CD4-positive, alpha-beta T cell (primary cell): ENCODE measurements around the gene TMEM184A. TPM values are rescaled to one million over a fixed set of nuclear protein-coding genes. Genes with fewer than 3 reads are reported as not detected.

Experiments used
- ATAC-seq: fragments of 200-7000 bp; cut with Tn5 transposase; one replicate; pipeline ENCODE4 v1.10.0; 2022; ENCODE audit warnings: mild to moderate bottlenecking; ENCODE audit not compliant: poor library complexity
- CTCF ChIA-PET: fragments of 350-600 bp; sonication (Branson Sonifier 250); formaldehyde crosslinking; loops from one replicate; lab custom pipeline; 2021; ENCODE audit warnings: antibody characterized with exemption, inconsistent platforms; lab: Charles Lee
- POLR2A ChIA-PET: fragments of 350-600 bp; sonication (Branson Sonifier 250); formaldehyde crosslinking; loops from one replicate; lab custom pipeline; 2021; ENCODE audit warnings: antibody characterized with exemption, inconsistent platforms; lab: Charles Lee
- DNase-seq, 14 experiments: peaks; one replicate each; pipeline ENCODE4 v3.0.0-alpha.2; 2013 to 2020; ENCODE audit warnings: mixed read lengths in 2 of 14
- H3K27ac ChIP-seq, 2 donors: one replicate each; pipeline versions ENCODE4 v1.5.1 to v1.7.0; 2013; ENCODE audit warnings: low read length in 2 of 2, low read depth in 1 of 2, mild to moderate bottlenecking in 1 of 2
- H3K27me3 ChIP-seq, 2 experiments: 1 replicate in 1 of 2; 2 replicates in 1 of 2; pipeline versions ENCODE4 v1.6.1 to v1.7.0; 2013; ENCODE audit warnings: low read length in 2 of 2, control low read depth in 1 of 2, mild to moderate bottlenecking in 1 of 2, moderate library complexity in 1 of 2; ENCODE audit not compliant: insufficient read depth in 2 of 2, control insufficient read depth in 1 of 2
- H3K36me3 ChIP-seq: one replicate; pipeline ENCODE4 v1.6.1; 2013; ENCODE audit warnings: low read length, control low read depth; ENCODE audit not compliant: insufficient read depth
- H3K4me1 ChIP-seq: one replicate; pipeline ENCODE4 v1.6.1; 2013; ENCODE audit warnings: low read length, control low read depth; ENCODE audit not compliant: insufficient read depth
- H3K4me3 ChIP-seq: one replicate; pipeline ENCODE4 v1.5.1; 2013; ENCODE audit warnings: mild to moderate bottlenecking, low read length, moderate library complexity
- H3K9me3 ChIP-seq, 2 experiments: 1 replicate in 1 of 2; 2 replicates in 1 of 2; pipeline versions ENCODE4 v1.6.1 to v1.7.0; 2013; ENCODE audit warnings: low read length in 2 of 2, mild to moderate bottlenecking in 2 of 2, control low read depth in 1 of 2, moderate library complexity in 1 of 2; ENCODE audit not compliant: control insufficient read depth in 1 of 2, insufficient read depth in 1 of 2
- H3K27ac Mint-ChIP-seq: one replicate; pipeline ENCODE4 v1.8.0; 2020; ENCODE audit warnings: mixed read lengths
- H3K27me3 Mint-ChIP-seq: one replicate; pipeline ENCODE4 v1.8.0; 2021; ENCODE audit warnings: mixed read lengths
- H3K36me3 Mint-ChIP-seq: one replicate; pipeline ENCODE4 v1.8.0; 2021; ENCODE audit warnings: low read depth, mixed read lengths
- H3K4me1 Mint-ChIP-seq: one replicate; pipeline ENCODE4 v1.8.0; 2021; ENCODE audit warnings: low read depth, mixed read lengths
- H3K4me3 Mint-ChIP-seq: one replicate; pipeline ENCODE4 v1.8.0; 2020; ENCODE audit warnings: mild to moderate bottlenecking, mixed read lengths
- H3K9me3 Mint-ChIP-seq: one replicate; pipeline ENCODE4 v1.8.0; 2020; ENCODE audit warnings: mixed read lengths
- intact Hi-C, 2 experiments: fragments of 100-400 bp; cut with DNase I in 1 of 2; cut with micrococcal nuclease in 1 of 2; formaldehyde crosslinking; loops; one replicate each; pipeline versions ENCODE4 v1.15.1 to v1.9.0; 2023 to 2025; cut with DNase I, micrococcal nuclease
- total RNA-seq, 174 experiments: library from RNA in 2 of 174; stranded (reverse) in 2 of 174; gene quantifications; one replicate each; pipeline ENCODE4 v1.2.3 and lab custom pipeline; 2021 to 2026
- TF ChIP-seq, protein P1 (sequence below): fragments of 200-600 bp; IDR thresholded peaks from one replicate; pipeline ENCODE4 v1.8.0; 2022; ENCODE audit warnings: antibody characterized with exemption, mild to moderate bottlenecking

Gene TMEM184A
- total RNA-seq, 2 experiments from 2014 or later = 0.06 TPM; not detected in 1

DNA sequence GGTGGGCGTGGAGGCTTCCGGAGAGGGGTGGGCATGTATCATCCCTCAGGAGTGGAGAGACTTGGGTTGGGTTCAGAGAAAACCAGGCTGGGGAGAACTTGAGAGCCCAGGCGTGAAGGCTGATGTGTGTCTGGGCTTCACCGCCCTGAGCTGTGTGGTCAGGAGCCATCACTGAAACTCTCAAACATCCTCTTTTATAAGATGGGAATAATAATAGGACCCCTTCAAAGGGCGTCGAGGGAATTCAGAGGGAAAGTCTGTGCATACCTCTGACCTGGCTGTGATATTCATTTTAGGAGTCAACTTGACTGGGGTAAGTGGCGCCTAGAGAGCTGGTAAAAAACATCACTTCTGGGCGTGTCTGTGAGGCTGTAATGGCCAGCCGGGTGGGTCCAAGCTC, 34.9 kb upstream of the TMEM184A start:
- H3K27ac Mint-ChIP-seq = no peak overlapping the region
- no peaks in the 10 kb centered on the region for H3K36me3 ChIP-seq
- peaks cover 41% of the 10 kb centered on the region for H3K27me3 Mint-ChIP-seq
- peaks cover 24% of the 10 kb centered on the region for H3K4me1 ChIP-seq
- ChIA-PET POLR2A (no interaction called here), CTCF (no interaction called here)
- H3K27me3 ChIP-seq = peaks cover 19 to 32% of the 10 kb centered on the region in 2 experiments
- peaks cover 0 to 31% of the 10 kb centered on the region in 2 experiments for H3K9me3 ChIP-seq
- TF ChIP-seq, protein P1, sequence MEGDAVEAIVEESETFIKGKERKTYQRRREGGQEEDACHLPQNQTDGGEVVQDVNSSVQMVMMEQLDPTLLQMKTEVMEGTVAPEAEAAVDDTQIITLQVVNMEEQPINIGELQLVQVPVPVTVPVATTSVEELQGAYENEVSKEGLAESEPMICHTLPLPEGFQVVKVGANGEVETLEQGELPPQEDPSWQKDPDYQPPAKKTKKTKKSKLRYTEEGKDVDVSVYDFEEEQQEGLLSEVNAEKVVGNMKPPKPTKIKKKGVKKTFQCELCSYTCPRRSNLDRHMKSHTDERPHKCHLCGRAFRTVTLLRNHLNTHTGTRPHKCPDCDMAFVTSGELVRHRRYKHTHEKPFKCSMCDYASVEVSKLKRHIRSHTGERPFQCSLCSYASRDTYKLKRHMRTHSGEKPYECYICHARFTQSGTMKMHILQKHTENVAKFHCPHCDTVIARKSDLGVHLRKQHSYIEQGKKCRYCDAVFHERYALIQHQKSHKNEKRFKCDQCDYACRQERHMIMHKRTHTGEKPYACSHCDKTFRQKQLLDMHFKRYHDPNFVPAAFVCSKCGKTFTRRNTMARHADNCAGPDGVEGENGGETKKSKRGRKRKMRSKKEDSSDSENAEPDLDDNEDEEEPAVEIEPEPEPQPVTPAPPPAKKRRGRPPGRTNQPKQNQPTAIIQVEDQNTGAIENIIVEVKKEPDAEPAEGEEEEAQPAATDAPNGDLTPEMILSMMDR = no peak
- intact Hi-C loops = no loop called here
- H3K4me1 Mint-ChIP-seq = peaks cover 19% of the 10 kb centered on the region
- H3K36me3 Mint-ChIP-seq = no peaks in the 10 kb centered on the region
- no peak for ATAC-seq
- no peak overlapping the region for H3K27ac ChIP-seq
- H3K9me3 Mint-ChIP-seq = no peaks in the 10 kb centered on the region
- H3K4me3 Mint-ChIP-seq = no peak overlapping the region
- DNase-seq = no peak
- no peak overlapping the region for H3K4me3 ChIP-seq

DNA sequence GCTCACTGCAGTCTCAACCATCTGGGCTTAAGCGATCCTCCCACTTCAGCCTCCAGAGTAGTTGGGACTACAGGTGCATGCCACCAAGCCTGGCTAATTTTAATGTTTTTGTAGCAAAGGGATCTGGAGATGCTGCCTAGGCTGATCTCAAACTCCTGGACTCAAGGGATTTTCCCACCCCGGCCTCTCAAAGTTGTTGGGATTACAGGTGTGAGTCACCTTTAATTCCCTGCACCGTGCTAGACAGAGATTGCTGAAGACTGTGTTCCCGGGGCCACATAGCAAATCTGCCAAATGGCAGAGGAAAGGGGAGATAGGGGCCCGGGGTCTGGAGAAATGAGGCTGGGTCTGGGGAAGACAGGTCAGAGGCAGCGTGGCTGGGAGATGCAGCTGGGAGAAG, 34.5 kb upstream of the TMEM184A start:
- H3K9me3 ChIP-seq = peaks cover 0 to 31% of the 10 kb centered on the region in 2 experiments
- Mint-ChIP-seq H3K4me1 (peaks cover 19% of the 10 kb centered on the region), H3K27me3 (peaks cover 40% of the 10 kb centered on the region), H3K4me3 (no peak overlapping the region), H3K36me3 (no peaks in the 10 kb centered on the region), H3K27ac (no peak overlapping the region), H3K9me3 (no peaks in the 10 kb centered on the region)
- no peaks in the 10 kb centered on the region for H3K36me3 ChIP-seq
- ChIA-PET POLR2A (no interaction called here), CTCF (no interaction called here)
- no peak overlapping the region for H3K27ac ChIP-seq
- intact Hi-C loops = no loop called here
- no peak overlapping the region for H3K4me3 ChIP-seq
- ATAC-seq = no peak
- DNase-seq = no peak
- peaks cover 24% of the 10 kb centered on the region for H3K4me1 ChIP-seq
- TF ChIP-seq, protein P1 = no peak
- peaks cover 19 to 32% of the 10 kb centered on the region in 2 experiments for H3K27me3 ChIP-seq

DNA sequence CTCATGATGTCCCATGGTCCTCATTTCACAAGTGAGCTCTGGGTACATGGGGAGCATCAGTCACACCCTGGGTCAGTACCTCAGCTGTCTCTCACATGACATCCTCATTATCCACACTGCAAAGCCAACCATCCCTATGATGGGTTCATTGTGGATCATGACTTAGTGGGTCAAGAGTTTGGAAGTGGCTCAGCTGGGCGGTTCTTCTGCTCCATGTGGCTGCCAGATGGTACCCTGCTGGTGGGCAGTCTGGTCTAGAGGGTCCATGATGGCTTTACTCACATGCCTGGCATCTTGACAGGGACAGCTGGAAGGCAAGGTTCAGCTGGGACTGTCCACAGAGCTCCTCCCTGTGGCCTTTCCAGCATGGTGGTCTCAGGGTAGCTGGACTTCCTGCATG, 33.0 kb upstream of the TMEM184A start:
- TF ChIP-seq, protein P1 = no peak

More for the DNA sequence above, 33.0 kb upstream of the TMEM184A start:
- intact Hi-C loops = no loop called here
- no peak overlapping the region for H3K4me3 Mint-ChIP-seq
- H3K36me3 Mint-ChIP-seq = no peaks in the 10 kb centered on the region
- POLR2A ChIA-PET = no interaction called here
- peaks cover 32% of the 10 kb centered on the region for H3K27me3 Mint-ChIP-seq
- H3K4me1 Mint-ChIP-seq = peaks cover 19% of the 10 kb centered on the region
- DNase-seq (no peak), ATAC-seq (no peak)
- Histone ChIP-seq H3K27ac (no peak overlapping the region), H3K36me3 (no peaks in the 10 kb centered on the region), H3K27me3 (peaks cover 15 to 30% of the 10 kb centered on the region in 2 experiments), H3K9me3 (peaks cover 0 to 31% of the 10 kb centered on the region in 2 experiments), H3K4me3 (no peak overlapping the region), H3K4me1 (peaks cover 24% of the 10 kb centered on the region)
- no peaks in the 10 kb centered on the region for H3K9me3 Mint-ChIP-seq
- CTCF ChIA-PET = no interaction called here
- no peak overlapping the region for H3K27ac Mint-ChIP-seq
